ENCODE results near the gene FGGY. TPM values are rescaled to one million over a fixed set of nuclear protein-coding genes. Genes with fewer than 3 reads are reported as not detected.

FGGY gene
- total RNA-seq, 1 experiment from 2014 or later = 17.8 TPM

DNA sequence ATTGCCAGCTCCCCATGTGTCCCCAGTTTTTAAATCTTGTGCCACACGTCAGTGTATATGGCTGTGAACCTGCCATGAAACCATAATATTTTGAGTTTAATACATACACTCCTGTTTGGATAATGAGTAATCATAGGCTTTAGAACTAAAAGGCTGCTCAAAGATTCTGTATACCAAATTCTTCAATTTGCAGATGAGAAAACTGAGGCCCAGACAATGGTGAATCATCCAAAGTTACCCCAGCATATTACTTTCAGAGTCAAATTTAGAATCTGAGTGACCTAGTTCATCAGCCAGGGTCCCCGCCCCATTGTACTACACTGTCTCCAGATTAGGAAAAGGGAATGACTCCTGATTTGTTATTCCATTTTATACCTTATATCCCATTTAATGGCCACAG, 224.6 kb downstream of the FGGY start:
- BruUV-seq (replicated peaks) = no TSS peak
- no peaks in the 10 kb centered on the region for H4K20me1 ChIP-seq (ENCODE audit: insufficient read depth)
- intact Hi-C loops (cut with micrococcal nuclease; ENCODE audit: unreplicated experiment) = no loop called here
- no peaks in the 10 kb centered on the region for H3F3A ChIP-seq (ENCODE audit: insufficient read depth, low read depth)
- H2AFZ ChIP-seq = no peak overlapping the region
- H3K36me3 ChIP-seq (ENCODE audit: low read depth) = no peaks in the 10 kb centered on the region
- ChIA-PET CTCF (no interaction called here), POLR2A (ENCODE audit: unreplicated experiment) (interaction anchor here (0.6 kb wide), 1 partner anchor 232 kb away, joined by 5 read pairs; no protein-coding TSS in a partner anchor)
- H3K4me1 ChIP-seq (replicated peaks; ENCODE audit: insufficient read depth) = no peaks in the 10 kb centered on the region
- TF ChIP-seq, protein P1, sequence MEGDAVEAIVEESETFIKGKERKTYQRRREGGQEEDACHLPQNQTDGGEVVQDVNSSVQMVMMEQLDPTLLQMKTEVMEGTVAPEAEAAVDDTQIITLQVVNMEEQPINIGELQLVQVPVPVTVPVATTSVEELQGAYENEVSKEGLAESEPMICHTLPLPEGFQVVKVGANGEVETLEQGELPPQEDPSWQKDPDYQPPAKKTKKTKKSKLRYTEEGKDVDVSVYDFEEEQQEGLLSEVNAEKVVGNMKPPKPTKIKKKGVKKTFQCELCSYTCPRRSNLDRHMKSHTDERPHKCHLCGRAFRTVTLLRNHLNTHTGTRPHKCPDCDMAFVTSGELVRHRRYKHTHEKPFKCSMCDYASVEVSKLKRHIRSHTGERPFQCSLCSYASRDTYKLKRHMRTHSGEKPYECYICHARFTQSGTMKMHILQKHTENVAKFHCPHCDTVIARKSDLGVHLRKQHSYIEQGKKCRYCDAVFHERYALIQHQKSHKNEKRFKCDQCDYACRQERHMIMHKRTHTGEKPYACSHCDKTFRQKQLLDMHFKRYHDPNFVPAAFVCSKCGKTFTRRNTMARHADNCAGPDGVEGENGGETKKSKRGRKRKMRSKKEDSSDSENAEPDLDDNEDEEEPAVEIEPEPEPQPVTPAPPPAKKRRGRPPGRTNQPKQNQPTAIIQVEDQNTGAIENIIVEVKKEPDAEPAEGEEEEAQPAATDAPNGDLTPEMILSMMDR (conservative IDR thresholded peaks at IDR 0.05) = no peak
- H3K9me3 ChIP-seq (ENCODE audit: insufficient read depth, low read depth) = no peaks in the 10 kb centered on the region
- H3K4me2 ChIP-seq = no peak overlapping the region
- H3K4me3 ChIP-seq = no peak overlapping the region
- H3K9me2 ChIP-seq (ENCODE audit: insufficient read depth) = no peaks in the 10 kb centered on the region
- H3K79me2 ChIP-seq (ENCODE audit: low read depth) = no peaks in the 10 kb centered on the region
- no peaks in the 10 kb centered on the region for H3K27me3 ChIP-seq (ENCODE audit: insufficient read depth, low read depth)
- H3K27ac ChIP-seq = no peak overlapping the region
- no peak for DNase-seq

DNA sequence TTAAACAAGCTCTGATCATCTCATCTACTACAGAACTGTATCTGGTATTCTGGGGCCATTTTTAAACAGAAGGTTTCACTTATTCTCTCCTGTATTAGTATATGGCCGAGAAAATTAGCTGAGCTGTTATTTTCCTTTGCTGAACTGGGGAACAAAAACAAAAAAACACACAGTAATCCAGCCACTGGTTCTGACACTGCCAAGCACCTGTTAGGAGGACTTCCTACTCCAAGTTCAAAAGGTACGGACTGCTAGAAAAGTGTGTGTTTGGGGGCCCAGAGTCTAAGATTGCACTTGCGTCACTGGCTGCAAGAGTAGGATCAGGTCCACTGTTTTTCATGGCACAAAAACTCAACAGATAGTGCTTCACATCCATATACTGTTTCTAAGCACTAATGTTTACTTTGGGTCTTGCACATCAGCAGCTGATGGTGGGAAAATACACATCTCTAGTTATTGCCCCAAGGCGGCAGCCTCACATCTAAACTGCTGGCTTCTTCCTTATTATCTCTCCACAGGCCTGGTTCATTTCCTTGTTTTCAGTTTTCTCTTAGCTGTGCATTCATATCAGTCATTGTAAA, 226.1 kb downstream of the FGGY start:
- Histone ChIP-seq H3K79me2 (ENCODE audit: low read depth) (no peaks in the 10 kb centered on the region), H2AFZ (no peak overlapping the region), H3K4me3 (no peak overlapping the region), H3K36me3 (ENCODE audit: low read depth) (no peaks in the 10 kb centered on the region), H3F3A (ENCODE audit: insufficient read depth, low read depth) (no peaks in the 10 kb centered on the region), H3K27ac (no peak overlapping the region), H3K9me3 (ENCODE audit: insufficient read depth, low read depth) (no peaks in the 10 kb centered on the region), H3K9me2 (ENCODE audit: insufficient read depth) (no peaks in the 10 kb centered on the region), H3K4me1 (replicated peaks; ENCODE audit: insufficient read depth) (no peaks in the 10 kb centered on the region), H3K27me3 (ENCODE audit: insufficient read depth, low read depth) (no peaks in the 10 kb centered on the region), H3K4me2 (no peak overlapping the region), H4K20me1 (ENCODE audit: insufficient read depth) (no peaks in the 10 kb centered on the region)
- CTCF ChIA-PET = no interaction called here
- no peak for TF ChIP-seq EZH2 (IDR thresholded peaks at IDR 0.05; ENCODE audit: low read depth)
- TF ChIP-seq, protein P1 (conservative IDR thresholded peaks at IDR 0.05) = no peak
- no peak for DNase-seq
- POLR2A ChIA-PET (ENCODE audit: unreplicated experiment) = no interaction called here
- no TSS peak for BruUV-seq (replicated peaks)
- intact Hi-C loops (cut with micrococcal nuclease; ENCODE audit: unreplicated experiment) = no loop called here

DNA sequence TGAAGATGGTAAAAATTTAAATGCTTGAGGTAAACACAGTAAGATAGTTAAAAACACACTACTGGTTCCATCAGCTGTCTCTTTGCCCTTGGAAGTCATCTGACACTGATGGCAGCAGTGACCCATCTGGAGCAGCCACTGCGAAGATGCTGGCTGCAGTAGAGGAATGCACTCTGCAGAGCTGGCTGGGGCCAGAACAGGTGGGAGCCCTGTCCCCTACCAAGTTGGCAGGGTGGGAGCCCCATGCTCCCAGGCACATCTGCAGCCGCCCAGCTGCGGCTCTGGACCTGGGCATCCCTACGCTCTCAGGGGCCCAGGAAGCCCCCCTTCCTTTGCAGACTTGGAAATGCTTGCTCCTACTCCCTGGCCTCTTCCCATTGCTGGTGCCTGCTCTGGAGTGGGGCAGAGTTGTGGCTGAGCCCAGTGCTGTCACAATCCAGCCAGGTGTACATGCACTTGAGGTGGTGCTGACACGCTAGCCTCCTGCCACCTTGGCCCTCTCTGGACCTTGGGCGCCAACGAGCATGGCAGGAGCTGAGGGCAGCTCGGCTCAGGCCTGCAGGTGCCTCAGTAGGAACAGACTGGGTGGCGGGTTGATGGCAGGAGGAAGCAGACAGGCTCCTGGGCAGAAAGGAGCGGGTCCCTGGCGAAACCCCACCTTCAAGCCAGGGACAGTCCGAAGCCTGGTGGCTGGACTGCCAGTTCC, 227.0 kb downstream of the FGGY start:
- H3K4me2 ChIP-seq = no peak overlapping the region
- no peaks in the 10 kb centered on the region for H3K27me3 ChIP-seq (ENCODE audit: insufficient read depth, low read depth)
- H3K9me3 ChIP-seq (ENCODE audit: insufficient read depth, low read depth) = no peaks in the 10 kb centered on the region
- H3K4me1 ChIP-seq (replicated peaks; ENCODE audit: insufficient read depth) = no peaks in the 10 kb centered on the region
- ChIA-PET CTCF (no interaction called here), POLR2A (ENCODE audit: unreplicated experiment) (no interaction called here)
- DNase-seq = no peak
- no peaks in the 10 kb centered on the region for H3F3A ChIP-seq (ENCODE audit: insufficient read depth, low read depth)
- no peak overlapping the region for H3K27ac ChIP-seq
- no peaks in the 10 kb centered on the region for H3K9me2 ChIP-seq (ENCODE audit: insufficient read depth)
- no peak overlapping the region for H2AFZ ChIP-seq
- TF ChIP-seq EZH2 (IDR thresholded peaks at IDR 0.05; ENCODE audit: low read depth) = no peak
- TF ChIP-seq, protein P1 (conservative IDR thresholded peaks at IDR 0.05) = no peak
- no peaks in the 10 kb centered on the region for H3K36me3 ChIP-seq (ENCODE audit: low read depth)
- intact Hi-C loops (cut with micrococcal nuclease; ENCODE audit: unreplicated experiment) = no loop called here
- BruUV-seq (replicated peaks) = no TSS peak
- H3K79me2 ChIP-seq (ENCODE audit: low read depth) = no peaks in the 10 kb centered on the region
- H4K20me1 ChIP-seq (ENCODE audit: insufficient read depth) = no peaks in the 10 kb centered on the region
- no peak overlapping the region for H3K4me3 ChIP-seq
